ENCODE results near the gene SAYSD1.

GRCh38 chr6:39083231-39083634 is 31.8 kb downstream of the SAYSD1 start:
- TF ChIP-seq GTF3C2 (IDR thresholded peaks at IDR 0.05; ENCODE audit: borderline replicate concordance, extremely low read depth, insufficient read length): no peak
- no peak for TF ChIP-seq KDM5B (IDR thresholded peaks at IDR 0.05; ENCODE audit: insufficient replicate concordance, low read depth, low read length)
- TF ChIP-seq NFRKB (IDR thresholded peaks at IDR 0.05; ENCODE audit: low read depth): no peak
- TF ChIP-seq POLR2A (conservative IDR thresholded peaks at IDR 0.05): no peak
- TF ChIP-seq CXXC5 (CRISPR knock-in tag; IDR thresholded peaks at IDR 0.05): no peak
- no peak for TF ChIP-seq TCF7 (IDR thresholded peaks at IDR 0.05; ENCODE audit: borderline replicate concordance)
- TF ChIP-seq SMARCA4 (IDR thresholded peaks at IDR 0.05): no peak
- no peak for TF ChIP-seq SAFB (IDR thresholded peaks at IDR 0.05; ENCODE audit: borderline replicate concordance, low read depth, low read length)
- no peak for TF ChIP-seq FOS (IDR thresholded peaks at IDR 0.05; ENCODE audit: extremely low read depth, insufficient read length)
- TF ChIP-seq MAX (CRISPR knock-in tag; IDR thresholded peaks at IDR 0.05): no peak
- no peak for TF ChIP-seq BHLHE40 (IDR thresholded peaks at IDR 0.05; ENCODE audit: low read length)
- no peak for TF ChIP-seq TAF1 (IDR thresholded peaks at IDR 0.05; ENCODE audit: control insufficient read depth, extremely low read depth, insufficient read depth, low read length, severe bottlenecking)
- no peak for TF ChIP-seq NFYB (IDR thresholded peaks at IDR 0.05; ENCODE audit: extremely low read depth, insufficient read length)
